Heart left ventricle (tissue), 16 donors: Measurements from ENCODE around the gene RHOT1. TPM values are rescaled to one million over a fixed set of nuclear protein-coding genes. Genes with fewer than 3 reads are reported as not detected.

Experiments
- ATAC-seq, 4 donors: fragments of 200-7000 bp; cut with Tn5 transposase; one replicate each; pipeline ENCODE4 v1.9.1; 2020 to 2022; ENCODE audit warnings: moderate library complexity in 4 of 4, mild to moderate bottlenecking in 3 of 4, moderate number of reproducible peaks in 1 of 4
- DNase-seq, 5 donors: peaks; one replicate each; pipeline ENCODE4 v3.0.0-alpha.2; 2020
- H3K27ac ChIP-seq, 12 donors: fragments of 200-600 bp; sonication (generic) in 4 of 12; one replicate each; pipeline versions ENCODE4 v1.5.0 to v1.8.0; 2016 to 2022; ENCODE audit warnings: mild to moderate bottlenecking in 2 of 12
- H3K27me3 ChIP-seq, 9 donors: fragments of 200-600 bp; sonication (generic) in 2 of 9; one replicate each; pipeline versions ENCODE4 v1.5.1 to v1.8.0; 2016 to 2022; ENCODE audit warnings: mild to moderate bottlenecking in 3 of 9
- H3K36me3 ChIP-seq, 9 donors: fragments of 200-600 bp; sonication (generic) in 2 of 9; one replicate each; pipeline versions ENCODE4 v1.5.0 to v1.8.0; 2018 to 2022; ENCODE audit warnings: mild to moderate bottlenecking in 2 of 9
- H3K4me1 ChIP-seq, 12 donors: fragments of 200-600 bp; sonication (generic) in 4 of 12; one replicate each; pipeline versions ENCODE4 v1.5.0 to v1.8.0; 2016 to 2022; ENCODE audit warnings: mild to moderate bottlenecking in 3 of 12
- H3K4me3 ChIP-seq, 12 donors: fragments of 200-600 bp; sonication (generic) in 4 of 12; one replicate each; pipeline versions ENCODE4 v1.5.0 to v1.8.0; 2017 to 2022; ENCODE audit warnings: mild to moderate bottlenecking in 9 of 12, moderate library complexity in 4 of 12
- H3K9me3 ChIP-seq, 12 donors: fragments of 200-600 bp; sonication (generic) in 4 of 12; one replicate each; pipeline versions ENCODE4 v1.5.0 to v1.8.0; 2016 to 2022; ENCODE audit warnings: mild to moderate bottlenecking in 1 of 12
- POLR2A ChIP-seq, 2 donors: fragments of 450-650 bp; IDR thresholded peaks; one replicate each; pipeline ENCODE4 v1.6.1; 2017; ENCODE audit warnings: antibody characterized with exemption in 2 of 2, mild to moderate bottlenecking in 2 of 2, moderate library complexity in 2 of 2
- WGBS, 4 donors: extraction: QIAGEN DNeasy Blood & Tissue Kit in 2 of 4; methylation state at CpG; one replicate each; pipeline versions ENCODE4 v1.1.5 to v1.1.7; 2013 to 2018; 5-methylcytosine and 5-hydroxymethylcytosine counted together
- intact Hi-C, 10 donors: fragments of 100-400 bp; cut with DNase I; formaldehyde crosslinking; loops; one replicate each; pipeline versions ENCODE4 v1.11.1 to v1.14.2; 2022
- polyA plus RNA-seq, 2 donors: library from polyadenylated mRNA; stranded (reverse); fragments of 200-250 nt; gene quantifications; one replicate each; pipeline ENCODE4 v1.2.3, GENCODE V29; 2013
- total RNA-seq, 9 donors: library from RNA; depleted of rRNA in 2 of 9; stranded (reverse); fragments of >200 nt in 2 of 9; fragmentation: NEBNext Ultra II Directional in 3 of 9; extraction: Animal tissue kit (Norgen Biotek cat#: 25700) in 3 of 9; gene quantifications; one replicate each; pipeline versions ENCODE4 v1.1.0 to v1.2.4, GENCODE V29; 2016 to 2023
- TF ChIP-seq, protein P1 (sequence below), 12 donors: fragments of 200-600 bp; sonication (generic) in 4 of 12; IDR thresholded peaks; one replicate each; pipeline versions ENCODE4 v1.5.0 to v1.8.0; 2018 to 2022; ENCODE audit warnings: antibody characterized with exemption in 12 of 12, mild to moderate bottlenecking in 5 of 12
- donor health status: ischemic (EF 13 %, LVEDD 7.1; RV severe dilation, severe dysfunction).
- donor health status: healthy with polysubstance abuse.
- donor health status: DM: no; HTN: yes; CAD: no.
- donor health status: DM: no; HTN: no; CAD: no.
- donor health status: ischemic (EF 25% LVEDD 6.9; RV normal size, moderate dysfunction).
- donor health status: ischemic (EF 25% LVEDD 5.7; RV mildly dilated, moderate dysfunction).
- donor health status: healthy.
- donor health status: DM: yes; HTN: yes; CAD: no.
- donor health status: ischemic (EF 35%, LVEDD 5.7; RV mildly dilated, moderate dysfunction).
- donor health status: nonischemic (EF 11% LVEDD 7.7; RV severe dilation, severe dysfunction).
- donor health status: DM: yes; HTN: yes; CAD: no.
- donor health status: PGD.
- donor health status: ischemic (EF 29% LVEDD 5.4; RV normal size, mild dysfunction).
- donor health status: nonischemic (EF 23%, LVEDD 6.1; RV moderate dilation, normal function).

The RHOT1 gene
- total and polyA plus RNA-seq, 11 donors = 41.5 to 76.8 (median 53.5) TPM

DNA sequence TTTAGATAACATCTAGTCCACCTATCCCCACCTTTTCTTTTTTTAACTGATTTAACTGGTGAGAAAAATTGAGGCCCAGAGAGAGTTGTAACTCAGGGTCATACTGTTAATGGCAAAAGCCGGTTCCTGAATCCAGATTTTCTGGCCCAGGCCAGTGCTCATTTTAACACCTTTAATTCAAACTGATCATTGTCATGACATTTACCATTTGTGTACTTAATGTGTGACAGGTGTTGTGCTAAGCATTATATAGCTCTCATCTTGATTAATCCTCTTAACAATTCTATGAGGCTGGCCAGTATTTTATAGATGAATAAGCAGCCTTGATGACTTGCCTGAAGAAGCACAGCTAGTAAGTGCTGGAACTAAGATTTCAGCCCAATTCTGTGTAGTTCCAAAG lies 14.4 kb downstream of the RHOT1 start:
- TF ChIP-seq, protein P1, sequence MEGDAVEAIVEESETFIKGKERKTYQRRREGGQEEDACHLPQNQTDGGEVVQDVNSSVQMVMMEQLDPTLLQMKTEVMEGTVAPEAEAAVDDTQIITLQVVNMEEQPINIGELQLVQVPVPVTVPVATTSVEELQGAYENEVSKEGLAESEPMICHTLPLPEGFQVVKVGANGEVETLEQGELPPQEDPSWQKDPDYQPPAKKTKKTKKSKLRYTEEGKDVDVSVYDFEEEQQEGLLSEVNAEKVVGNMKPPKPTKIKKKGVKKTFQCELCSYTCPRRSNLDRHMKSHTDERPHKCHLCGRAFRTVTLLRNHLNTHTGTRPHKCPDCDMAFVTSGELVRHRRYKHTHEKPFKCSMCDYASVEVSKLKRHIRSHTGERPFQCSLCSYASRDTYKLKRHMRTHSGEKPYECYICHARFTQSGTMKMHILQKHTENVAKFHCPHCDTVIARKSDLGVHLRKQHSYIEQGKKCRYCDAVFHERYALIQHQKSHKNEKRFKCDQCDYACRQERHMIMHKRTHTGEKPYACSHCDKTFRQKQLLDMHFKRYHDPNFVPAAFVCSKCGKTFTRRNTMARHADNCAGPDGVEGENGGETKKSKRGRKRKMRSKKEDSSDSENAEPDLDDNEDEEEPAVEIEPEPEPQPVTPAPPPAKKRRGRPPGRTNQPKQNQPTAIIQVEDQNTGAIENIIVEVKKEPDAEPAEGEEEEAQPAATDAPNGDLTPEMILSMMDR (IDR thresholded peaks at IDR 0.05) = no peak
- no peak for TF ChIP-seq POLR2A (IDR thresholded peaks at IDR 0.05)
- peaks cover 0 to 53% (median 37%) of the 10 kb centered on the region in 9 donors for H3K36me3 ChIP-seq
- 80 to 89% (median 85%) methylated on average over 1 of the region's 1 CpG for WGBS, 4 donors
- peaks cover 0 to 34% (median 13%) of the 10 kb centered on the region in 12 donors for H3K4me1 ChIP-seq
- no peaks in the 10 kb centered on the region for H3K9me3 ChIP-seq
- no peak overlapping the region for H3K4me3 ChIP-seq
- ATAC-seq = no peak
- intact Hi-C loops = no loop called here
- no peaks in the 10 kb centered on the region for H3K27me3 ChIP-seq
- H3K27ac ChIP-seq = no peak overlapping the region
- DNase-seq = no peak

DNA sequence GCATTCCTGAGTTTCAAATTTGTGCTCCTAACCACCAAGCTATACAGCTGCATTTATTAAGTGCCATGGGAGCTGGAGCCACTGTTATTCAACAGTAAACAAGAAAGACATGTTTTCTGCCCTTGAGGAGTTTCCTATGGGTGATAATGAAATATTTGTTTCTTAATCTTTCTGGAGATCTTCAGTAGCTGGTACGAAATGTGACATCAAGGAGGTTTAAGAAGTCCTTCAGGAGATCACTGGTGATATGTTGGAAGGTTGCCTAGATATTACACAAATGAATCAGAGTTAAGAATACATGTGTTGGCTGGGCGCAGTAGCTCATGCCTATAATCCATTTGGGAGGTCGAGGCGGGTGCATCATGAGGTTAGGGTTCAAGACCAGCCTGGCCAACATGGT lies 14.9 kb downstream of the RHOT1 start:
- Histone ChIP-seq H3K4me3 (no peak overlapping the region), H3K36me3 (peaks cover 0 to 53% (median 37%) of the 10 kb centered on the region in 9 donors), H3K9me3 (no peaks in the 10 kb centered on the region), H3K4me1 (peaks cover 0 to 28% (median 10%) of the 10 kb centered on the region in 12 donors), H3K27ac (no peak overlapping the region), H3K27me3 (no peaks in the 10 kb centered on the region)
- TF ChIP-seq, protein P1 (IDR thresholded peaks at IDR 0.05) = no peak
- TF ChIP-seq POLR2A (IDR thresholded peaks at IDR 0.05) = no peak
- DNase-seq = no peak
- intact Hi-C loops = no loop called here
- no peak for ATAC-seq
- 83 to 90% (median 87%) methylated on average over 4 of the region's 4 CpGs for WGBS, 4 donors

DNA sequence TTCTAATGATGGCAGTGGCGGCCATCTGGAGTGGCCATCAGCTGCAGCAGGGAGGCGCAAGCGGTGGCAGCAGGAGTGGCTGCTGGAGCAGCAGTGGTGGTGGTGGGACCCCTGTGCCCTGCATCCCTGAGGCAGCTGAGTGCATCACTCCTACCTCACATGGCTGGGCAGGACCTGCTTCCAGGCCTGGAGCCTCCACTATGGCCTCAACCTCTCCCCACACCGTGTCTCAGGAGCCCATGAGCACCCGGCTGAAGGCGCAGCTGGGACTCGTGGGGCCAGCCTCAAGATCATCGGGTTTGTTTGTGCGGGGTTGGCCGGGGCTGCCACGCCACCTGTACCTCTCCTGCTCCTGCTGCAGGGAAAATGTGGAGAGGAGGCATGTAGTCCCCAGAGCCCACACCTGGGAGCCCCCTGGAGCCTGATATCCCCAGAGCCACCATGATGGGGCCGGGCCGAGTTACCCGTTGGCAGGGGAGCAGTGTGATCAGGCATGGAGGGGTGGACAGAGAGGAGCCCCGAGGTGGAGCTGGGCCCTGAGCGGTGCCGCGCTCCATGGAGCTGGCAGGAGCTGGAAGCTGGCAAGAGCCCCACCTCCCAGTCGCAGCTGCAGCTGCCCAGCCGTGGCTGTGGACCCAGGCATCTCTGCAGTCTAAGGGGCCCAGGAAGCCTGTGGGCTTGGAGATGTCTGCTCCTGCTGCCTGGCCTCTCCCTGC lies 16.7 kb downstream of the RHOT1 start:
- Histone ChIP-seq H3K27ac (no peak overlapping the region), H3K36me3 (peaks cover 0 to 39% (median 23%) of the 10 kb centered on the region in 9 donors), H3K27me3 (no peaks in the 10 kb centered on the region), H3K4me1 (peaks cover 0 to 21% (median 3%) of the 10 kb centered on the region in 12 donors), H3K9me3 (no peaks in the 10 kb centered on the region), H3K4me3 (no peak overlapping the region)
- WGBS, 4 donors = 86 to 97% (median 90%) methylated on average over 11 to 20 of the region's 20 CpGs
- DNase-seq (no peak), ATAC-seq (peak; percentile 50 to 66 (median 64))
- intact Hi-C loops = no loop called here
- TF ChIP-seq, protein P1 (IDR thresholded peaks at IDR 0.05) = no peak
- TF ChIP-seq POLR2A (IDR thresholded peaks at IDR 0.05) = no peak

- H3K27me3 ChIP-seq = no peaks in the 10 kb centered on the region
- intact Hi-C loops = no loop called here
- ATAC-seq (peak; percentile 42 to 68 (median 52)), DNase-seq (no peak)
- no peak overlapping the region for H3K27ac ChIP-seq
- 57 to 91% (median 83%) methylated on average over 7 to 18 of the region's 18 CpGs for WGBS, 4 donors
- TF ChIP-seq, protein P1 (IDR thresholded peaks at IDR 0.05) = no peak
- TF ChIP-seq POLR2A (IDR thresholded peaks at IDR 0.05) = no peak
- peaks cover 0 to 41% (median 22%) of the 10 kb centered on the region in 9 donors for H3K36me3 ChIP-seq
- H3K9me3 ChIP-seq = no peaks in the 10 kb centered on the region
- H3K4me1 ChIP-seq = peaks cover 0 to 21% (median 3%) of the 10 kb centered on the region in 12 donors
- H3K4me3 ChIP-seq = no peak overlapping the region
Measured at GRCh38 chr17:32159586-32160438, 17.5 kb downstream of the RHOT1 start.
